LNCaP clone FGC (cell line): Measurements from ENCODE around the gene CDH8.

Experiments
- DNase-seq: peaks from one replicate; pipeline ENCODE4 v3.0.0-alpha.2; 2011; ENCODE audit warnings: low read depth
- H3K4me3 ChIP-seq: 2 replicates; pipeline ENCODE4 v1.5.1; 2011; ENCODE audit warnings: mild to moderate bottlenecking, low read depth, low read length, control low read depth
- CTCF ChIP-seq: IDR thresholded peaks from 2 replicates; pipeline ENCODE4 v1.5.1; 2012; ENCODE audit warnings: mild to moderate bottlenecking; ENCODE audit not compliant: control insufficient read depth, insufficient read depth; ENCODE audit errors: extremely low read depth

Gene CDH8

GRCh38 chr16:62067182-62067581 lies 30.9 kb upstream of the CDH8 start:
- no peak for TF ChIP-seq CTCF
- H3K4me3 ChIP-seq = no peak overlapping the region
- DNase-seq = no peak

- no peak overlapping the region for H3K4me3 ChIP-seq
- no peak for TF ChIP-seq CTCF
- DNase-seq = no peak
Observed at GRCh38 chr16:62066747-62067146, 30.5 kb upstream of the CDH8 start.

DNA sequence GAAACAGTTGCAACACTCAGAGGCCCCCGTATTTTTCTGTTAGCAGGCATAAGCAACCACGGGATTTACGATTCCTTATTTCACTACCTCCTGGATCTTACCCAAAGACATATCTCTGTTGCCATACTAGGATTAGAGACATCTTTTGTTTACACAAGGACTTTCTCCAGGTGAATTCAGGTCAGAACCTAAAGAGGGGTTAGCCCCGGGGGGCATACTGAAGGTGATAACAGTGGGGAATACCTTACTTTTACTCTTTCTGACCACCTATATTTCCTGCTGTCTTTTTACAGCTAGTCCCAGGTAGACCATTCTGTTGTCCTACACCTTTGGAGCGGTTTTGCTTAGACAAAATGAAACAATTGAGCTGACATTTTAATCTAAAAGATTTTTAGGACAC lies 27.9 kb upstream of the CDH8 start:
- DNase-seq = no peak
- no peak for TF ChIP-seq CTCF
- no peak overlapping the region for H3K4me3 ChIP-seq

GRCh38 chr16:62060089-62060488 lies 23.9 kb upstream of the CDH8 start:
- DNase-seq = no peak
- no peak overlapping the region for H3K4me3 ChIP-seq
- no peak for TF ChIP-seq CTCF

DNA sequence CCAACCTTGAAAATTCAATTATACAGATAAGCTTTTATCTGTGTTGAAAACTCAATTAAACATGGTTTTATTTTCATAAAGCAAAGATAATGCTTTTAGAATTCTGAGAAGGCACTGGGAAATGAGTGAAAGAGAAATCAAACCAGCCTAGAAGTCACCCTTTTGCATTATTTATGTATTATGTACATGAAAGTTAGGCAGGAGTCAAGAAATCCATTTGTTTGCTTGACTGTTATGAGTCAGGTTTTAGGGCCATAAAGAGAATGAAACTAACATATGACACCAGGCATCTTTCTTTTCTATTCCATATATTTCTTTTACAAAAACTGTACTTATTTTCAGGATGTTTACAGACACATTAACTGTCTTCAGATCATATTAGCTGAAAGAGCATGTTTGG lies 23.3 kb upstream of the CDH8 start:
- no peak for DNase-seq
- H3K4me3 ChIP-seq = no peak overlapping the region
- TF ChIP-seq CTCF = no peak

DNA sequence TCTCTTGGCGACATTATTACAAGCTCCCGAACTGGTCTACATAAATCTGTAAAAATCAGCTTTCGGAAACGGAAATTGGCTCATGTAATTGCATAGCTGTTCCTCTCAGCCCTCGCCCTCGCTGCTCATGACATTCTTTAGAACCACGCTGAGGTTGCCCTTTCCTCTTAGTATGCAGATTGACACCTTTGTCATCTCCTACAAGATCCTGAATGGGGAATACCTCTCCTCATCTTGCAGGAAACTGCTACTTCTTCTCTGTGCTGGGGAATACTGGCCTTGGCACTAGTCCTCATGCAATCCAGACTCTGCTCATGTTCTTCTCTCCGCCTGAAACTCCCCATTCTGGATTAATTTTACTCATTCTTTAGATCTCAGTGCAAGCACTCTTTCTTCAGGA lies 22.2 kb upstream of the CDH8 start:
- H3K4me3 ChIP-seq = no peak overlapping the region
- TF ChIP-seq CTCF = no peak
- DNase-seq = no peak

- no peak for DNase-seq
- H3K4me3 ChIP-seq = no peak overlapping the region
- TF ChIP-seq CTCF = no peak
Observed at GRCh38 chr16:62051942-62052341, 15.7 kb upstream of the CDH8 start.
